ENCODE data around the gene ZSCAN16. TPM values are rescaled to one million over a fixed set of nuclear protein-coding genes. Genes with fewer than 3 reads are reported as not detected.

ZSCAN16 gene
- total and polyA plus RNA-seq, 2 of the 13 experiments (the other 11 are each of a cell fraction or from before 2014, with no cell fraction given), result 5.7 to 12.7 TPM

- H3K27me3 ChIP-seq (ENCODE audit: control insufficient read depth in 1 of 2, insufficient read depth in 2 of 2, low read length in 2 of 2), result no peaks in the 10 kb centered on the region
- POLR2A ChIA-PET, result no interaction called here
Measured at GRCh38 chr6:28111964-28112363, 12.4 kb upstream of the ZSCAN16 start.

More at GRCh38 chr6:28111964-28112363, 12.4 kb upstream of the ZSCAN16 start:
- in situ Hi-C loops (cut with HindIII; ENCODE audit: extremely low pct_ligation_motif_present, low pct_unique_long_range_greater_than_20kb), result no loop called here
- TF ChIP-seq IRF1 (CRISPR knock-in tag; IDR thresholded peaks at IDR 0.05; ENCODE audit: low read depth), result no peak
- TF ChIP-seq MTF2 (CRISPR knock-in tag; IDR thresholded peaks at IDR 0.05; ENCODE audit: borderline replicate concordance), result no peak
- TF ChIP-seq SRSF9 (IDR thresholded peaks at IDR 0.05; ENCODE audit: borderline replicate concordance, insufficient read depth, low read depth, low read length, poor library complexity, severe bottlenecking), result no peak
- TF ChIP-seq, protein P1, sequence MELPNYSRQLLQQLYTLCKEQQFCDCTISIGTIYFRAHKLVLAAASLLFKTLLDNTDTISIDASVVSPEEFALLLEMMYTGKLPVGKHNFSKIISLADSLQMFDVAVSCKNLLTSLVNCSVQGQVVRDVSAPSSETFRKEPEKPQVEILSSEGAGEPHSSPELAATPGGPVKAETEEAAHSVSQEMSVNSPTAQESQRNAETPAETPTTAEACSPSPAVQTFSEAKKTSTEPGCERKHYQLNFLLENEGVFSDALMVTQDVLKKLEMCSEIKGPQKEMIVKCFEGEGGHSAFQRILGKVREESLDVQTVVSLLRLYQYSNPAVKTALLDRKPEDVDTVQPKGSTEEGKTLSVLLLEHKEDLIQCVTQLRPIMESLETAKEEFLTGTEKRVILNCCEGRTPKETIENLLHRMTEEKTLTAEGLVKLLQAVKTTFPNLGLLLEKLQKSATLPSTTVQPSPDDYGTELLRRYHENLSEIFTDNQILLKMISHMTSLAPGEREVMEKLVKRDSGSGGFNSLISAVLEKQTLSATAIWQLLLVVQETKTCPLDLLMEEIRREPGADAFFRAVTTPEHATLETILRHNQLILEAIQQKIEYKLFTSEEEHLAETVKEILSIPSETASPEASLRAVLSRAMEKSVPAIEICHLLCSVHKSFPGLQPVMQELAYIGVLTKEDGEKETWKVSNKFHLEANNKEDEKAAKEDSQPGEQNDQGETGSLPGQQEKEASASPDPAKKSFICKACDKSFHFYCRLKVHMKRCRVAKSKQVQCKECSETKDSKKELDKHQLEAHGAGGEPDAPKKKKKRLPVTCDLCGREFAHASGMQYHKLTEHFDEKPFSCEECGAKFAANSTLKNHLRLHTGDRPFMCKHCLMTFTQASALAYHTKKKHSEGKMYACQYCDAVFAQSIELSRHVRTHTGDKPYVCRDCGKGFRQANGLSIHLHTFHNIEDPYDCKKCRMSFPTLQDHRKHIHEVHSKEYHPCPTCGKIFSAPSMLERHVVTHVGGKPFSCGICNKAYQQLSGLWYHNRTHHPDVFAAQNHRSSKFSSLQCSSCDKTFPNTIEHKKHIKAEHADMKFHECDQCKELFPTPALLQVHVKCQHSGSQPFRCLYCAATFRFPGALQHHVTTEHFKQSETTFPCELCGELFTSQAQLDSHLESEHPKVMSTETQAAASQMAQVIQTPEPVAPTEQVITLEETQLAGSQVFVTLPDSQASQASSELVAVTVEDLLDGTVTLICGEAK (IDR thresholded peaks at IDR 0.05), result no peak
- TF ChIP-seq, protein P1 (CRISPR knock-in tag; IDR thresholded peaks at IDR 0.05), result no peak
- no peak for TF ChIP-seq TBP (CRISPR knock-in tag; IDR thresholded peaks at IDR 0.05)
- no peak for TF ChIP-seq NR0B2 (CRISPR knock-in tag; IDR thresholded peaks at IDR 0.05)
- TF ChIP-seq, protein P2, sequence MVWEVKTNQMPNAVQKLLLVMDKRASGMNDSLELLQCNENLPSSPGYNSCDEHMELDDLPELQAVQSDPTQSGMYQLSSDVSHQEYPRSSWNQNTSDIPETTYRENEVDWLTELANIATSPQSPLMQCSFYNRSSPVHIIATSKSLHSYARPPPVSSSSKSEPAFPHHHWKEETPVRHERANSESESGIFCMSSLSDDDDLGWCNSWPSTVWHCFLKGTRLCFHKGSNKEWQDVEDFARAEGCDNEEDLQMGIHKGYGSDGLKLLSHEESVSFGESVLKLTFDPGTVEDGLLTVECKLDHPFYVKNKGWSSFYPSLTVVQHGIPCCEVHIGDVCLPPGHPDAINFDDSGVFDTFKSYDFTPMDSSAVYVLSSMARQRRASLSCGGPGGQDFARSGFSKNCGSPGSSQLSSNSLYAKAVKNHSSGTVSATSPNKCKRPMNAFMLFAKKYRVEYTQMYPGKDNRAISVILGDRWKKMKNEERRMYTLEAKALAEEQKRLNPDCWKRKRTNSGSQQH (CRISPR knock-in tag; IDR thresholded peaks at IDR 0.05; ENCODE audit: low read depth), result no peak
- no peak for TF ChIP-seq SP140L (CRISPR knock-in tag; IDR thresholded peaks at IDR 0.05; ENCODE audit: borderline replicate concordance)
- TF ChIP-seq FLYWCH1 (CRISPR knock-in tag; IDR thresholded peaks at IDR 0.05), result no peak
- no peak for TF ChIP-seq SIX4 (CRISPR knock-in tag; IDR thresholded peaks at IDR 0.05)
- no peak overlapping the region for H2AFZ ChIP-seq (ENCODE audit: low read length)
- H3K9me3 ChIP-seq (ENCODE audit: low read length), result no peaks in the 10 kb centered on the region
- ATAC-seq (no peak), FAIRE-seq (no peak), DNase-seq (ENCODE audit: low spot score) (no peak)
- H3K27ac ChIP-seq (ENCODE audit: extremely low read length, insufficient read depth, low read length), result no peak overlapping the region
- 82% methylated on average over 3 of the region's 3 CpGs for WGBS (ENCODE audit: low lambda C conversion rate)
- peaks cover 0 to 7% of the 10 kb centered on the region in 2 experiments; a peak in 2 of 5 replicates for H3K36me3 ChIP-seq (replicated peaks in 1 of 2; ENCODE audit: control insufficient read depth in 1 of 2, insufficient read depth in 2 of 2, low read length in 2 of 2)
- CTCF ChIA-PET (ENCODE audit: low intra/inter-chr PET ratio, low total read pairs), result no interaction called here
- no peaks in the 10 kb centered on the region for H4K20me1 ChIP-seq (ENCODE audit: insufficient read depth, low read length)
- no peak overlapping the region for H3K4me3 ChIP-seq (replicated peaks in 1 of 3; ENCODE audit: insufficient read depth in 1 of 3, low read depth in 2 of 3, low read length in 3 of 3)
- H3K4me2 ChIP-seq (ENCODE audit: low read depth, low read length), result no peak overlapping the region
- H3K79me2 ChIP-seq (ENCODE audit: insufficient read depth, low read length), result no peaks in the 10 kb centered on the region
- intact Hi-C loops (cut with micrococcal nuclease; ENCODE audit: unreplicated experiment), result no loop called here
- BruUV-seq (replicated peaks), result no TSS peak
- no peak overlapping the region for H3K9ac ChIP-seq (ENCODE audit: insufficient read depth, low read depth, low read length)
- H3K4me1 ChIP-seq (ENCODE audit: insufficient read depth, low read length), result peaks cover 4% of the 10 kb centered on the region; the same call in 1 of the 2 replicates
